ENCODE measurements around the gene NRN1.
"Not testable (repeated sequence)": the region's sequence is repeated elsewhere in the genome, so short reads cannot be mapped to it uniquely, and the experiment has no call there.

Gene NRN1

DNA sequence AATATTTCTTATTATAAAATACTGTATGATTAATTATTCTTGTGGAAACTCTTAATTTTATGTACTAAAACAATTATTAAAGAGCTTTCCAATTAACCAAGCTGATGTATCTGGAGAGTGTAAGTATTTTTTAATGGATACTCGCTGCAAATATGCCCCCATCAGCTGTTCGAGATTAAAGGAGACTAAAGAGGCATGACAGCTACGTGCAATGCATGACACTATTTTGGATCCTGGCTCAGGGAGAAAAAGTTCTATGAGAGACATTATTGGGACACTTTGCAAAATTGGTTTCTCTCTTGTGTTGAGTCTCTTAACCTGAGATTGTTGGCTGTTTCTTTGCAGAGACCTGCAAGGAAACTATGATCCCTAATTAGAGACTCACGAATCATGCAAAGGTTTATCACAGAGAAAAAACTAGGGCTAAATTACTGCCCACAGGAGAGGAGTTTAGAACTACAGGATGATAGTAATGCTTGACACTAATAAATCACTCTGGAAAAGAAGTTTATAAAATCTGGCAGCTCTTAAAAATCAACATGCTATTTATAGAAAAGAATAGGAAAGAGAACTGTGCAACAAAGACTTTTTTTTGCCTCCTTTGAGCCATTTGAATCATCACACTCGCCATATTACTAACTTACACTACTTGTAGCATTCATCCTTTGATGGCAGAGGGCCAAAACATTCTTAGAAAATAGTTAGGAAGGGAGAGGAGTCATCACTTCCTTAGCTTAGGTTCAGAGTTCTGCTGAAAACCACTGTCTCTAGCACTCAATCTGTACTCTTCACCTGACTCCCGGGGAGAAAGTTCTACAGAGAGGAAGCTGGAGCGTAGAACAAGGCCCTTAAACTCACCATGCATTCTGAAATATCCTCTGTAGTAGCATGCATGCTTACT, 25.3 kb downstream of the NRN1 start:
- peak; percentile 49 for DNase-seq (ENCODE audit: low read depth)

DNA sequence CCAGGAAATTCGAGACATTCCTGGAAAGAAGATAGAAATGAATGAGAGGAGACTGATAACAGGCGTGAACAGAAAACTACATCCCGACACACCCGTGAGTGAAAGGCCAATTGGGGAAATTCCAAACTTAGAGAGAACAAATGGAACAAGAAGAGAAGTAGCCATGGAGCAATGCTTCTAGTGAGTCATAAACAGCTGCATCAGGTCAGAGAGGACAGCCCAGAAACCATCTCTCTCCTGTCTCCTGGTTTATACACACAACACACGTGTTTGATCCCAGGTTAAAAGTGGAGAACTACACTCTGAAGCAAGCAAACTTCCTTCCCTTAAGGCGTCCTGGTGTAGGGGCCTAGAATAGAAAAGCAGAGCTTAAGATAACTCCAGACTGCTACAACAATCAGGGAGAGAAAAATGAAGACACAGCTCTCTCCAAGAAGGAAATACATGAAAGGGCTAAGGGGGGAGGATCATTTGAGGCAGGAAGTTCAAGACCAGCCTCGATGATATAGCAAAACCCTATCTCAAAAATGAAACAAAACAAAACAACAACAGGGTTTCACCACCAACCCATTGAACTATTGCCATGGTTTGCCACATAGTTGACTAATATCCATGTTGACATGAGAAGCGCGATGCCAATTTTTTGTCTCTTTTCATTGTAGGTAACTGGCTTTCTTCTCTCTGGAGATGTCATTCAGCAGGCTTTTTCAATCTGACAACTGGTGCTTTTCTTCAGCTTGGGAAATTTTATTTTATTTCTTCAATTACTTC, 26.9 kb downstream of the NRN1 start:
- DNase-seq (ENCODE audit: low read depth): no peak

DNA sequence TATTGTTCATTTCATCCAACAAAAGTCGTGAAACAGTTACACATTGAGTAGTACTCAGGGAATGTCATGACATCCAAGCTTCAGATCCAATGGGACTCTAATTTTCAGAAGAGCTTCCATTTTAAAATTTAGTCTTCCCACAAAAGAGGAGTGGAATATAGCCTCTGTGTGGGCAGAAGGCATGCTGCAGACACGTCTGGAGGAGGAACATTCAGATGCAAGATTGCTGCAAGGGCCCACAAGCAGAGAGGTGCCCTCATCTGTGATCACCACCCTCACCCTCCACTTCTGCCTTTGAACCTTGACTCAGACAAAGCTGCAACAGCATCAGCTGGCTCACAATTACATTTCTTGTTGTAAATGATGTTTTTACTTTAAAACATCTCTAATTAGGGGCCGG, 29.9 kb downstream of the NRN1 start:
- no peak for DNase-seq (ENCODE audit: low read depth)

DNA sequence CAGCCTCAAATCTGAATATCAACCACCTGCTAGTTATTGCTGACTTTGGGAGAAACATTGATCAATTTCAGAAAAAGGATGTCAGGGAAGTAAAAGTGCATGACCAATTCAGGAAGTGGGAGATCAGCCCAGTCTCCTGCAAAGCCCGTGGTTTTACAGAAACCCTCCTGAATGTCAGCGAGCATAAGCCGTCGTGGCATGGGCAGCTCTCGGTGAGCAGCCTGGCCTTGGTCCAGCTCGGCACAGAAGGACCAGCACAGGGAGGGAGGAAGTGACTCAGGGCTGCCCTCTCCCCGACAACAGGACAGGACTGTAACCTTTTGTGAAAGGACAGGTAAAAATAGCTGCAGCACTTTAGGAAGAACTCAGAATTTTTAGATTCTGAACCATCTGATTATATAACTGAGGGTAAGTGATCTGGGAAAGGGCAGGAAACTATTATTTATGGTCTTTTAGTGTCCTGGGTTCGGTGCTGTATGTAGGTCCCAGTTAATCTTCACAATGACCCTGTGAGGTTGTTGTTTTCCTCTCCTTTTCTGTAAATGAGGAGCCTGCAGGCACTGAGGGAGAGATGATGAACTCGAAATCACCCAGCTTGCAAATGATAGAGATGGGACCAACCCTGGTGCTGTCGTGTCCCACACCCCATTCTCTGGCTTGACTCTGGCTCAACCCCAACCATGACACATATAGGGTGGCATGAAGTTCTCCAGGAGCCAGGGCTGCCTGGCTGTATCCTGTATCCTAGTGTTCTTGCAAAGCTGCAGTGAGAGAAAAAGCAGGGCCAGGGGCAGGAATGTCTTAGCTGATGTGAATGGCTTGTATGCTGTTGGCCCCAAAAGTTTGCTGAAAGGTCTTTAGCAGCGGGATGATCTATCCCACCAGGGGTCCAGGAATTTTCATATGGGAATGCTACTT, 37.6 kb downstream of the NRN1 start:
- DNase-seq (ENCODE audit: low read depth): peak; percentile 5

DNA sequence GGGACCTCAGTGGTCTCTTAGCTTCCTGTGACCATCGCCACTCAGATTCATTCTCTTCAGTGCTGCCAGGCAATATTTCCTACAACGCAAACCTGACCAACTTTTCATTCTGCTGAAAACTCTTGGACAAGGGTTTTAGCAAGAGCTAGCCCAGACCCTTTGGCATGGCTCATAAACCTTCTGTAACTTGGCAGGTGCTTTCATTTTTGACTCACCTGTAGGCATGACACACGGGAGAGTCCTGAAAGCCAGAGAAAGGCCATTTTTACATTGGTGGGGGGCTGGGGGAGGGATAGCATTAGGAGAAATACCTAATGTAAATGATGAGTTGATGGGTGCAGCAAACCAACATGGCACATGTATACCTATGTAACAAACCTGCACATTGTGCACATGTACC, 38.7 kb downstream of the NRN1 start:
- not testable (repeated sequence) for DNase-seq (ENCODE audit: low read depth)

DNA sequence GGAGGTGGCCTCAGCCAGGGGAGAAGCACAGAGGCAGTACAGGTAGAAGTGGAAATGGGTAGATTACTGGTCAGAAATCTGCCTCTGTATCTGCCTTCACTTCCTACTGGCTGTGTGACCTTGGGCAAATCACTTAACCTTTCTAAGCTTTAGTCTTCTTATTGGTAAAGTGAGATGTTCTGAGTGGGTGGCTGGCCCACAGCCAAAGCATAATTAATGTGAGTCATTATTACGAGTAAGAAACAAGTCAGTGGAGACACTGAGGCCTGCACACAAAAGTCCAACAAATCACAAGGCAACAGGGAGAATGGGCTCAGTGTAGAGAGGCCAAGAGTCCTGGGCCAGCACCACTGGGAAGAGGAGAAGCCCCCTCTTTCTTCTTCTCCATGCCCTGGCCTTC, 39.1 kb downstream of the NRN1 start:
- DNase-seq (ENCODE audit: low read depth): peak; percentile 2

DNA sequence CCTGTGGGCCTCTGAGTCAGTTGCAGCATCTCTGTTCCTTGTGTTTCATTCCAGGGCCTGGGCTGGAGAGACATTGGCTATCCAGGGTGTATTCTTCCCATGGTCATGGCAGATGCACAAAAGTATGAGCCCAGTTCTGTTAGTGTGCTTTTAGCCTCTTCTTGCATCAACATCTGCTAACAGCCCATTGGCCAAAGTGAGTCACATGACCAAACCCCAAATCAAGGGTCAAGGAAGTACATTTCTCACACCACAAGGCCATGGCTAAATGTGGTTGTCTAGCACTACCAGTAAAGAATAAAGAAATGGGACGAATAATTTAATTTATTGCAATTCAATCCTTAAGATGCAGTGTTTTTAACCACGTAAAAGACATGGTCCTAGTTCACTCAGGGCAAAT, 43.9 kb downstream of the NRN1 start:
- DNase-seq (ENCODE audit: low read depth): no peak

DNA sequence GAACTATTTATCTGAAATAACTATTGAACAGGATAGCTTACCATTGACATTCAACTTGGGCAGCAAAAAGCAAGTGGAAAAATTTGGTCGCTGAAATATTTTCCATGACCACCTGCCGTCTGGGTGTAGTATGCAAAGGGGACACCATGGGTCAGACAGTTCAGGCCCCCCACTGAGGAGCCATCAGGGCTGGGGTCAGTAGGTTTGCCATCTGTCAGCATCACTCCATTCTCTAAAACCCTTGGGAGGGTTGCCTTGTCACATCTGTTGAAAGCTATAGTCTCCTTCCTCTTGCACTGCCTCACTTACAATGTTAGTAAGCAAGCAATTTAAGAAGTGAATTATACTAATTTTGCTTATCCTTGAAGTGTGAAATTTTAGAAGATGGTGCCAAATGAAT, 44.9 kb downstream of the NRN1 start:
- DNase-seq (ENCODE audit: low read depth): no peak

DNA sequence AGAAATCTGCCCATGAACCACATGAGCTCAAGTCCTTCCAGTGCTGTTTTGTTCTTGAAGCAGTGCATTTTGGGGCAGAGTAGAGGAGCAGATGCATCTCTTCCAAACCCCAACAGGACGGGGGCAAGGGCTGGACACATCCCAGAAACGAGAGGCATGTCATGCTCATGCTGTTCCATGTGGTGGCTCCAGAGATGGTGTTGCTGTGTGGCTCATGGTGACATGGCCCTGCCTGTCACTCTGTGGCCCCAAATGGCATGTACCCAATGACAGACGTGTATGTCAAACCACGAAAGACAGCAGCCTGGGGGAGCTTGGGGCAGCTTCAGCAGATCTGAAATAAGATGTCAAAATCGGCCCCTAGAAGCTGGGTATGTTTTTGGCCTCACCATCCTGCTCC, 46.3 kb downstream of the NRN1 start:
- no peak for DNase-seq (ENCODE audit: low read depth)

DNA sequence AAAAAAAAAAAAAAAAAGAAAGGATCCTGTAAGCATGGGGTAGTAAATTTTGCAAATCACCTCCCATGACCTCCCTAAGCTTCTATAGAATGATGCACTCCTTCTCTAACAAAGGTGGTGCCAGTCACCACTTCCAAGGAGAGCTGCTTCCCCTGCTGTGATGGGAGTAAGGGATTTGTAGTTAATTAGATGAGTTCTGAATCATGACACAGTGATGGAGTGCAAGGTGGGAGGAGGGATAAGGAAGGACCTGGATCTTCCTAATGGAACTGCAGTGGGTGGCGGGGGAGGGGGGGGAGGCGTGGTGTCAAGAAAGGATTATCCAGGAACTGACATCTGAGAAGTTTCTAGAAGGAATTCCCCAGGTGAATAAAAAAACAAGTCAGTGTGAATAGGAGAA, 47.8 kb downstream of the NRN1 start:
- no peak for DNase-seq (ENCODE audit: low read depth)

DNA sequence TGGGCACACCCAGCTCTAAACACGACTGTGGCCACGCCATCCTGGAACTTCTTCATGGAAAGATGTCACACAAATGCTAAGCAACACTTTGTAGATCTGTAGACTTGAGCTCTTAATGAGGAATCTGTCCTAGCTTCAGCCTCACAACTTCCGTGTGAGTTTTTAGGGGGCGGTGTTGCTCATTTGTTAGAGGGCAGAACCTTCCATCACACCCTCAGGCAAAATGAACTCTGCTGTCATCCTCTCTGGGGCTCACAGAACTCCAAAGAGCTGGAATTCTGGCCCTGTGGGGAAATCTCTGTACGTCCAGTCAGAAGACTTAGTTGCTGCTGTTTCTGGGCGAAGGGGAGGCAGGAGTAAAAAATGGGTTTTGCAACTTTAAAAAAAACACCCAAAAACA, 49.8 kb downstream of the NRN1 start:
- no peak for DNase-seq (ENCODE audit: low read depth)

DNA sequence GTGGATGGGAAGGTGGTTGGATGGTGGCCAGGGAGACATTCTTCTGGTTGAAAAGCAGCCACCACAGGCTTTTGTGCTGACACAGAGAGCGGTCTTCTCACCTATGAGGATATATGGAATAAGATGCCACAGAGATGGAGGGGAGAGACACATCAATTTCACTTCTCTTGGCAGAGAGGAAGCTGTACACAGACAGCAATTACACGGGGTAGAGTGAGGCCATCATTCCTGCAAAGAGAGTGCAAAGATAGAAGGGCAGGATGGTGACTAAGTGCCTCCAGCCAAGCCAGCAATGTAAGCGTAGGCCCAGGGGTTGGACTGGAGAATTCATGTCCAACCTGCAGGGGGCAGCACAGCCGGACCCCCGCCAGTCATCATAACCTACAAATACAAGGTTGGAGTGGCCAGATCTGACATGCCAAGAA, 56.4 kb downstream of the NRN1 start:
- DNase-seq (ENCODE audit: low read depth): peak; percentile 3
